A673 (cell line): ENCODE data around the gene CAMK4.

Source experiments
- CTCF ChIP-seq: fragments of 300-800, 200-600 bp; sonication (generic); conservative IDR thresholded peaks from 2 replicates; pipeline ENCODE4 v1.5.1; 2017; ENCODE audit warnings: low read depth, mild to moderate bottlenecking, antibody characterized with exemption, low read length, moderate library complexity, mixed read lengths
- EZH2 ChIP-seq: fragments of 200-600 bp; sonication (generic); IDR thresholded peaks from 2 replicates; pipeline ENCODE4 v1.6.1; 2017; ENCODE audit warnings: borderline replicate concordance, low read depth, mild to moderate bottlenecking, mixed read lengths, antibody characterized with exemption, low read length; ENCODE audit not compliant: poor library complexity, severe bottlenecking

- TF ChIP-seq CTCF (no peak), EZH2 (no peak)
Measured at GRCh38 chr5:111502956-111503355, 278.8 kb downstream of the CAMK4 start.
